NCI-H1694 (cell line): ENCODE data around the gene TBX18.
A peak's percentile ranks its signal among the peaks of the same experiment; 100 is the strongest.

Experiments used
- DNase-seq: peaks from one replicate; lab custom pipeline; 2025; lab: John Stamatoyannopoulos, UW

TBX18 gene

DNA sequence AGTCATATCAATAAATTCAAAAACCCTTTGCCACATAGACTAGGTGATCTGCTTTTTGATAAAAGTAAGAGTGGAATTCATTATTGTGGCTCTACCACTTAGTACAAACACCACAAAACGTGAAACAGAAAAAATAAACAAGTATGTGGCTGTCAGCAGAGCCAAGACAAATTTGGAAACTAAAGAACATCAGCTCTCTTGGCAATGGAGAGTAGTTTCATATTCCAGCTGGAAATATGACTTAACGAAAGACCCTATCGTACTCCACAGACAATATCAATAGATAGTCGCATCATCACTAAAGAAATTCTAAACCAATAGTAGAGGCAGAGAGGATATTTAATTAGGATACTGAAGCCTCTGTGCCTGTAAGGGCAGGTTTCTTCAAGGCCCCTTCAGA lies 20.8 kb downstream of the TBX18 start:
- no peak for DNase-seq

DNA sequence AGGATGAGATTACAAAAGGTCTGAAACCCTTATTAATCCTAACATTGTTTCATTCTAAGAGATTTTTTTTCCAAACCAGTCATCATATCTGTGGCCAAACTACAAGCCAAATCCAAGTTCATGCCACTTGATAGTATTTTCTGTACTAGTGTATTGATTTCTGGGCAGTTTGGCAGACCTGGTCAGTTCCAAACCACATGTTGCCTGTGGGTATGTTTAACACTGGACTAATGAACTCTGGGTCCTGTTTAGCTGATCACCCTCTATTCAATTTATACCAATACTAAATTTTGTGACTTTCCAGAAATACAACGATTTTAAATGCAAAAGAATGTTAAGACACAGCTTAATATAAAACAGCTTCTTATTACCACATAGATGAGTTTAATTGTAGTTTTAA lies 24.0 kb downstream of the TBX18 start:
- DNase-seq: no peak

DNA sequence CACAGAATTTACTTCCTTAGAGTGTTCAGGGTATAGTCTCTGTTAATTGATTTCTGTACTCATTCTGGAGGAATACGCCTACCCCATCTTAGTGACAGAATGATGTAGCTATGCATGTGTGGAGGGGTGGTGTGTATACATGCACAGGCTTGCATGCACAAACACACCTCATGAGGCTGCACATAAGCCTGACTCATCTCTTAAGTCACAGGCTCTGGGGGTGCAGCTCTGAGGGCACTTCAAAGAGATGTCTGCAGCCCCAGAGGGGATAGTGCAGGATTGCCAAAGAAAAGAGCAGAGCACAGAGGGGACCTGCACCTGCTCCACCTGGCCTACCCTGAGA lies 24.6 kb downstream of the TBX18 start:
- no peak for DNase-seq

DNA sequence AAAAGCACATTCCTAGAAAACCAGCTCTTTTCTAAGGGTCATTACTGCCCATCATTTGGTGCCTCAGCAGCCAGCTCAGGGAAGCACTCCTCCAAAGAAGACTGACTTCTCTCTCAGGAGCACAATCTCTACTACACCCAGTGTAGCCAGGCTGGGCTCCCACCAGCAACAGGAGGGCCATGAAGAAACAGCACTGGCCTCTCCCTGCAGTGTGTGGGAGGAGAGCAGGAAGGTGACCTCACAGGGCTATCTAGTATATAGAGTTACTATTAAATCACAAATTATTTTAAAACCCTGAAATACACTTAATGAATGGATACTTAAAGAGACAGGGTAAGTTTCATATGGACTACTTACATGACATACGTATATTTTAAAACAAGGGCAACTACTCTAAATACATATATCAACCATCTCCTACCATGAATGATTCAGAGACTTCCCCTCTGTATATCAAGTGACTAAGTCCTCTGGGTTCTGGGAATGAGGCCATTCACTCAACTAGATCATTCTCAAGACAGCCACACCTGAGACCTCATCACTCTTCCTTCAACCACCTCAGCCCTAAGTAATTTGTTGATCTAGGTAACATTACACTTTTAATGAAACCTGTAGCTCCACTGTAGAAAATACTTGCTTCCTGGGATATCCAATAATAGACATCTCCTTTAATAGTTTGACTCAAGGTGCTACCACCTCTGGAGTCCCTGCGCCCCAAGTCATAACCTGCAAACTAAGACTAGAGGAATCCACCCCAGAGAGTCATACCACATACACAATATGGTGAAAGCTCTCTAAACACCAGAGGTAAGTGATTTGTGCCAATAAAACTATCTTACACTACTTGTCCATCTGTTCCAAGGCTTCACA lies 25.2 kb downstream of the TBX18 start:
- no peak for DNase-seq

DNA sequence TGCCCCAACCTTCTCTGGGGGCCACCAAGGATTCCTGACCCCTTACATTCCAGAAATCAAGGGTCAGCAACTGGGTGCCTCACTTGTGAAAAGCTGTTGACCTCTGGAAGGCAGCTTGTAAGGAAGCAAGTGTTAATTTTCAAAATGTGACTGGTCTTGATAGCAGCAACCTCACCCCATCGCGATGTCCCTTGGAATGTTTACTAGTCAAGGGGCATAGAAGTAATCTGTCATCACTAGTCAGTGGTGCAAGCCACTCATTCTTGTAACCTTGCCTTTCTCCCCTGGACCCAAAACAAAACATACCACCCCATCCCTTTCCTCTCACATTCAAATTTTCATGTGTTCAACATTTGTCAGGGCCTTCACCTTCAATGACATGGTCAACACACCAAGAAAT lies 30.5 kb downstream of the TBX18 start:
- no peak for DNase-seq

DNA sequence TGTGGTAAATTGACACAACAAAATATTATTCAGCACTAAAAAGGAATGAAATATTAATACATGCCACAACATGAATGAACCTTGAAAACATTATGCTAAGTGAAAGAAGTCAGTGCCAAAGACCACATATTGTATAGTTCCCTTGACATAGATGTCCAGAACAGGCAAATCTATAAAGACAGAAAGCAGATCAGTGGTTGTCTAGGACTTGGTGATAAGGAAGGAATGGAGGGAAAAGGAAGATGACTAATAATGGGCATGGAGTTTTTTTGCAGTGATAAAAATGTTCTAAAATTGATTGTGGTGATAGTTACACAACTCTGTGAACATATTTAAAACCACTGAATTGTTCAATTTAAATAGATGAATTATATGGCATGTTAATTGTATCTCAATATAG lies 32.5 kb downstream of the TBX18 start:
- DNase-seq: no peak

DNA sequence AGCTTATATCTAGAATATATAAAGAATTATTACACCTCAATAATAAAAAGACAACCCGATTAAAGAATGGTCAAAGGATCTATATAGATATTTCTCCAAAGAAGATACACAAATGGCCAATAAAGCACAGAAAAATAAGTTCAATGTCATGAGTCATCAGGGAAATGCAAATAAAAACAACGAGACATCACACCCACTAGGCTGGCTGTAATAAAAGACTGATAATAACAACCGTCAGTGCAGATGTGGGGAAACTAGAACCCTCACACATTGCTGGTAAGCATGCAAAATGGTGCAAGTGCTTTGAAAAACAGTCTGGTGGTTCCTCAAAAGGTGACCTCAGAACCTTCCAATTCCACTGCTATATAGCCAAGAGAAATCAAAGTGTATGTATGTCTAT lies 33.0 kb downstream of the TBX18 start:
- no peak for DNase-seq

DNA sequence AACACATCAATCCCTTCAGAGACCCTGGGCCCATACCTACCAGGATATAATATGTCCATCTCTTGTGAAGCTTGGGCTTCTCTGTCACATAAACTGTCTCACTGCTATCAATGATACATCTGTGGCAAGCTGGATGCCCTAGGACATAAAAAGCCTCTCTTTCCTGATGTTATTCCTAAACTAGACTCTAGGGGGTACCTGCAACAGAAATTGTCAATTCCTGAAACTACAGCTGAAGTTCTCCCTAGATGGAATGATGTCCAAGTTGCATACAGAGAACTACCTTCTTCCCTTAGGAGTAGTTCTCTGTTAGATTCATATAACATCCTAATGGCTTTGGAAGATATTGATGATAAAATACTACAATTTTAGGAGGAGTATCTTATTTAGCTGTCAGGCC lies 35.8 kb downstream of the TBX18 start:
- peak; percentile 15 for DNase-seq

DNA sequence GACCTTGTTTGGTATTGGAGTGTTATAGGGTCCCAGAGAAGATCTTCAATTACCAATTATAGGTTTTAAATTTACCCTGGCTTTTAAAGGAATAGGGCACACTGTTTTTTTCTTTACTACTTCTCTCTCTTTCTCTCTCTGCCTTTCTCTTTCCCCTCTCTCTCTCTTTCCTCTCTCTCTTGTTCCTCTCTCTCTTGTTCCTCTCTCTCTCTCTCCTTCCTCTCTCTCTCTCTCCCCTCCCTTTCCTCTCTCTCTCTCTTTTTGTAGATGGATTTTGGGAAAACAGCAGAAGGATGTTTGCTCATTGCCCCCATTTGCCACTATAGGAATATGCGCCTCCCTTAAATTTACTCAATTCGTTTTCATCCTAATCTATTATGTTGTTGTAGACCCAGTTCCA lies 45.2 kb downstream of the TBX18 start:
- no peak for DNase-seq

DNA sequence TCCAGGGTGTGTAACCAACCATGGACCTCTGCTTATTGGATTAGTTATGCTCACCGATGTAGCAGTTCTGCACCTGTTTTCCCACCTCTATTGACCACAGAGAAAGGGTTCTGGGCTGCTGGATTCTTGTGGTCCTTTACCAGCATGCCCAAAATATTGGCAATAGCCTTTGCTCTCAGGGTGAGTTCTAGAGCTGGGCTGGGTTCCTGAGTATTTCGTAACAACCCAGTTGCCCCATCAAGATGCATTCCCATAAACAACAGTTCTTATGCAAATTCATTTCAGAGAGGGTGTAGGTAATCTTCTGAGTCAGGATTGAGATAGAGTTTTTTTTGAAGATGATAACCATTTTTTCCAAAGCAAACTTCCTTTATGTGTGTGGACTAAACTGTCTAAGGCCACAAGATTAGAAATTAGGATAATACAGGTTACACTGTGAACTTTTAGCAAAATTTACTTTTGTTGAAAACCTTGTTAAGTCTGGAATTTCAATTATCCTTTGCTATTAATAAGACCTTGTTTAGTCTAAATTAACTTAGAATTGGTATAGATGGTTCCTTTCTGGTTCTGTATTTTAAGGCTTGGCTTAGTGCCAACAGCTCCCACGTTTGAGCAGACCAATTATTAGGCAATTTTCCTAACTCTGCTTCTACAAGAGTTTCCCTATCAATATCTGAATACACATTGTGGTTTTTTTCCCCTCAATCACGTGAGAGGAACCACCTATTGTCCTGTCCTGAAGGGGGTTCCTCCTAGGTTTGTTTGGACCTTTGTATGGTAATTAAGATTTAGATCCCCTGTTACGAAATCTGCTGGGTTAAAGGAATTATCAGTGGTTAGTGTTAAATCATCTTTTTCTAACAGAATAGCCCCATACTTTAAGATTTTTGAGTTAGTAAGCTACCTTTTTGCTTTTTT lies 46.1 kb downstream of the TBX18 start:
- no peak for DNase-seq

DNA sequence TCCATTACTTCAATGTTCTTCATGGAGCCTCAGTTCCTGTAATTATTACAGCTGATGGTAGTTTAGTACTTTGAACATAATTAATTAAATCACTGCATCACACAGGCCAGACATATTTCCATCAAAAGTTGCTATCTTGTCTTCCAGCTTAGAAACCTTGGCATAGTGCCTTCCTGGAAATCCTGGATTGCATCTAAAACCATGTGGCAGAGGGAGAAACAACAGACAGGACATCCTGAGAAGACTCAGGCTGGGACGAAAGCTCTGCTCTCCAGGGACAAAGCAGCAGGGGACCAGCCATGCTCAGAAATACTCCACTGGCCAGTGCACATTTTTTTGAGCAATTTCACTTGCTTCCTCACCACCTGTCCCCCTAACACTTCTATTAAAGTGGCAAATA lies 55.3 kb downstream of the TBX18 start:
- no peak for DNase-seq

DNA sequence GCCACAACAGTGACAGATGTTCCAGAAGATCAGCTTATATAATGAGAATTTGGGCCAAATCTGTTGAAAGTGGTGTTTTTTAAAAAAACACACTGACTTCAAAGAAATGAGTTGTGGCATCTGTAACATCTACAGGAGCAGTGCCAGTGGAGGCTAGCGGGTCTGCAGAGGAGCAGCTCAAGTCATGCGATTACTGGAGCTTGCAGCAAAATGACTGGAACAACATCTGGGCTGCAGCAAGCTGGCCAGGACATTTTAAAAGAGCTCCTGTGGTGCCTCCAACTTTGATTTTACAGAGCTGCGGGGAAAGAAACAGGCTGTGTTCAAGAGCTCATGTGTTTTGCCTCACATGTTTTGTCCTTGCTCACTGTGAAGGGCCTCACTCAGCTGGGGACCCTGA lies 57.2 kb downstream of the TBX18 start:
- DNase-seq: no peak

DNA sequence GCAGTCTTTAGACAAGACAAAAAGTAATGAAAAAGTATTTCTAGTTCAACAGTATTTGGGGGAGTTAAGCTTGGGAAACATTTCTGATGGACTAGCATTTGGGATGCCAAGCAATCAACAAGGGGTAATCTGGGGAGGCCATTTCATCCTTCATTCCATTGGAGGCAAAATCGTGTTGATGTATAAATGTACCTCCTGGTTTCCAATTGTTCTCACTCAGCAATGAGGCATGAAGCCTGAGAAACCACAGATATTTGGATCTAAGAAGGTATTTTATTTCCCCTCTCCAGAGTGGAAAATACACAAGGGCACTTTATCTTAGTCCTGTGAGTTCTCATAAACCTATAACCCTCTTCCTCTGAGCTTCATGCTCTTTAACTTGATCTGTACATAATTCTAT lies 68.2 kb downstream of the TBX18 start:
- DNase-seq: no peak

DNA sequence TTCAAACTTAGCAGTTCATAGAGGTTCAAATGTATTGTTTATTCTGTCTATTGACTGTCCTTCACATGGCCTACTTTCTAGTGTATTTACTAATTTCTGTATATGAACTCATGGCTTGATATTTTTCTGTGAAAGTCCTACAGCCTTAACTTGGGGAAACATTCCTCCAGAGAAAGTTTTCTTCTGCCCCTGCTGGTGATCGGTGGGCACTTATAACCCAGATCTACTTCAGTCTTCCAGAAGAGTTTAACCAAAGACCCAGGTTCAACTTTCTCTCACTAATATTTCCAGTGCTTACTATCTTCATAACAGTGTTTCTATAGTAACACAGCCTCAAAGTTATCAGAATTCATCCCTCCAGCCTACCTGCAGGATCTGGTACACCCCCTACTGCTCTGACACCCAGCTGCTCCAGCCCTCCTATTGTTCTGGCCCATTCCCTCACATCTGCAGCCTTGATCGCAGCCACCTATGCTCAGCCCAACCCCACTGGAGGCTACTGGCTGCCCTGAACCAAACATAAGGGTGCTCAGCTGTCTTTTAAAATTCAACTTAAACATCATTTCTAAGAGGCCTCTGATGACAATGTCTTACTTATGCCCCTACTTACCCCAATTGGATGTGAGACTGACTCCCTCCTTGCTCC lies 72.3 kb downstream of the TBX18 start:
- DNase-seq: no peak

DNA sequence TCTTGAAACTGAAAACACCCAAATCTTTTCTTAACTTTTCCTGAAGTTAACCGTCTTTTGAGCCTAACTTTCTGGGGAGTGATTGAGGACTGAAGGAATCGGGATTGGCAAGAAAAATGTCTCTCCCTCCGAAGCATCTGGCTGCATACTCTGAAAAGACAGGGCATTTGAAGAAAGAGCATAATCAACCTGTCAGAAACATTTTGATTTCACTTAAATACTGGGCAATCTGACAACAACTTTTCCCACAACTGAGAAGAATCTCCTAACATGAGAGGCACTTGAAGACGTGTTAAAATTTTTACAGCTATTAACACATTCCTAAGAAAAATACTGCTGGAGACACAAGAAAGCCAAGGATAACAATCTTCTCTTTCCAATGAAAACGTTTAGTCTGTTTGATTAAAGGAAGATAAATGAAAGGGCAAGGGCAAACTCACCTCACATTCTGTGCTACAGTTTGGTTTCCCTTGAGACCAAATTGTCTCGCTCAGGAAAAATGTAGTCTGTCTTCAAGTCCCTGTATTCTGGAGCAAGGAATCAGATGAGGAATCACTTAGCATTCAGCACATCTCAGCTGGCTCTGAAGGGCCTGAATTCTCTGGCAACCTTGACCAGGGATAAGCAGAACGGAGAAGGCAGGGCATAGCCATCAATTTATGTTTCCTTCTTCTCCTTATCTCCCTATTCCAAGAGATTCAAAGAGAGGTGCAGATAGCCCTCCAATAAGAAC lies 76.1 kb downstream of the TBX18 start:
- DNase-seq: no peak

DNA sequence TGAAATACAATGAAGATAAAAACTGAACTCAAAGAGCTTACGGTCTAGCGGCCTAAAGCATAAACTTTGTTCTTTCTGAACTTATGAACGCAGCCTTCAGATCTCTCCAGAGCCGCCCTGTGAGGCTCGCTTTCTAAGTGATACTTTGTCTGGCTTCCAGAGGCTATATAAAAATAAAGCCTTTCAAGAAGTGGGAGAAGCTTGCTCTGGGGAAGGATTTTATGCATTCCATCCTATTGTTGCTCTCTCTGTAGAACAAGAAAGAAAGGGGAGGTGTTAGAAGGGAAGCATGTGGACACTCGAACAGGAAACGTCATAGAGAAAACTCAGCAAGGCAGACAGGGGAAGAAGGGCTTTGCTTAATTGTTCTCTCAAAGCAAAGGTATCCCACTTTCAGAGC lies 77.0 kb downstream of the TBX18 start:
- DNase-seq: no peak

DNA sequence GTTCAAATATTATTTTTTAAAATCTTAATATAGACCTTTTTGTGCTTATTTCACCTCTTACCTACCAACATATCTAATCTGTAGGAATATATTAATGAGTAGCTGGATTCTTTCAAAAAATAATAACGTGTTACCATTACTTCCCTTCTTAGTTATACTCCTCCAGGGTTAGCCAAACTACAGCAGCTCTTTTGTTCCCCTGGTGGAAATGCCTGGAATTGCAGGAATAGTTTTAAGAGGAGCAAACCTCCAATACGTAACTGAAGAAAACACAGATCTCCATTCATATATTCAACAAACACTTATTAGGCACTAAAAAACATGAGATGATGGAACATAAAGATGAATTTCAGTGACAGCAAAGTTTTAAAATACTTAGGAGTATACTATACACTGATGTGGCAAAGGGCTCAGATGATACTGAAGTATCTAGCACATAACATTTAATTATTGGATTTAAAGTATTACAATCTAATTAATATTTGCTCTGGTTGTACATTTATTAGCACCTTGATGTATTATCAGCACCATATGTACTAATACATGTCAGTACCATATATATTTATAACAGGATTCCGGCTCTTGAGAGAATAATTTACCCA lies 78.3 kb downstream of the TBX18 start:
- DNase-seq: no peak

DNA sequence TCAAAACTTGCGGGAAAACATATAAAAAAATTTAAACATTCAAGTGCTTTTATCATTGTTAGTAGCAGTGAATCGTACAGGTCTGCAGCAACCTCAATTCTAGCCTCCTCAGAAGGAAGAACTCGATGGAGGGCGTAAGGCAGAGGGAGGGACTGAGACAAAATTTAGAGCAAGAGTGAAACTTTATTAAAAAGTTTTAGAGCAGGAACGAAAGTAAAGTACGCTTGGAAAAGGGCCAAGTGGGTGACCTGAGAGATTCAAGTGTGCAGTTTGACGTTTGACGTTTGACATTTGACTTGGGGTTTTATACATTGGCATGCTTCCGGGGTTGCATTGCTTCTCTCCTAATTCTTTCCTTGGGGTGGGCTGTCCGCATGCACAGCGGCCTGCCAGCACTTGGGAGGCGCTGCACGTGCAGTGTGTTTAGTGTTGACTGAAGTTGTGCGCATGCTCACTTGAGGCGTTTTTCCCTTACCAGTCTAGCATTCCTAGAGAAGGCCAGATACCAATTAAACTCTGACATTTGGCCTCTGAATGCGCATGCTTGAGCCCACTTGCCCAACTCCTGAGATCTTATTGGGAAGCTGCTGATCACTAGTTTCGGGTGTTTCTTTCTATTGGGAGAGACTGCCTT lies 82.6 kb downstream of the TBX18 start:
- DNase-seq: no peak

DNA sequence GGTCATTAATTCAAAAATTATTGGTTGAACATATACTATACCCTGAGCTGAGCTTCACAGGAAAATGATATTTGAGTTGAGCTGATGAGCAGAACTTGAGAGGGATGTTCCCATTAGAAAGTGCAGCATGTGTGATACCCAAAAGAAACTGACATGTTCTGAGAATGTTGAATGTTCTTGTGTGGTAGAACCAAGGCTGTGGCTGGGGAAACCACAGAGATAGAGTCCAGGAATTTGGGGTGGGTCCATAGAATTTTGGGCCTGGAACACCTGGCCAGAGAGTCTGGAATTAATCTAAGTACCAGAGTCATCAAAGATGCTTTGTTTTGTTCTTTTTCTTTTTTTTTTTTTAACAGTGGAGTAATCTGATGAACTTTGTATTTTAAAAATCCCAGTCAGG lies 88.7 kb downstream of the TBX18 start:
- DNase-seq: no peak

DNA sequence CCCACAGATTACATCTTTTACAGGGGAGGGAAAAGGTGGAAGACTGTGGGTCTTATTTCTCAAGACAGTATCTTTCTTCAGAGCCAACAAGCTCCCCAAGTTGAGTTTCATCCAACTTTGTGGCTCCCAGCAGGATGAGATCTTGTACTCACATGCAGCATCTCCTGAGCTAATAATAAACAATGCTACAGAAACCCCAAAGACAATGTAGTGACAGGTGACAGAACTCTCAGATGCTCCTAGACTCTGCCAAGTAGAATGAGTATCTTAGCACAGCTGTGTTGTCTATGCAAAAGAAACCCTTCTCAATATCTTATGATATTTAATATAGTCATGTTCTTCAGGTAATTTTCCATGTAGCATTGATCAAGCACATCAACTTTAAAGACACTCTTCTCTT lies 90.0 kb downstream of the TBX18 start:
- no peak for DNase-seq

DNA sequence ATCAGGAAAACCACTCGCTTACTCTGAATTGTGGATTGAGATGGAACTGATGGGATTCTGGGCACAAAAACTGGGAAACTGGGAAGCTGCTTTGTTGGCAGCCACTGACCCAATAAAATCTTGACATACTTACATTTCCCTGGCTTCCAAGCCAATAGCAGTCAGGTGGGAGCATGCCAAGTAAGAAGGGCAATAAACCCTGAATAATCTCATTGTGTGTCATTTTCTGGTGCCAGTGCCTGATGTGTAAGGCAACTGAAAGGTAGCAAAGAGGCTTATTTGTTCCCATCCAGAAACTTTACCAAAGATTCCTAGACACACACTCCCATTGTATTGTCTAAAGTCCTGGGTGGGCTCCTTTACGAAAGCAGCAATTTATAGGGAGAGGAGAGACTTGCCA lies 93.2 kb downstream of the TBX18 start:
- DNase-seq: no peak
